HG03378 (cell line): ENCODE measurements around the gene VMAC.

Source experiments
- ATAC-seq: cut with Tn5 transposase; IDR thresholded peaks from one replicate; pipeline ENCODE4 v1.9.1; 2021; ENCODE audit warnings: mild to moderate bottlenecking, moderate library complexity; ENCODE audit not compliant: unreplicated experiment

Gene VMAC

GRCh38 chr19:5903624-5904351, 884 bp upstream of the VMAC start, which contains the start of gene NDUFA11:
Gene NDUFA11, minus strand, starts transcription at chr19:5903790. Its CDS starts 82 bp downstream, at chr19:5903708.
- ATAC-seq: peak; percentile 26

- ATAC-seq: no peak
Measured at GRCh38 chr19:5905114-5905778, 574 bp downstream of the VMAC start.

GRCh38 chr19:5907241-5907640, 2.6 kb downstream of the VMAC start:
- no peak for ATAC-seq

- ATAC-seq: no peak
Measured at GRCh38 chr19:5908773-5909442, 4.2 kb downstream of the VMAC start.

- ATAC-seq: no peak
Measured at GRCh38 chr19:5910638-5910907, 5.9 kb downstream of the VMAC start.

GRCh38 chr19:5911366-5911765, 6.7 kb downstream of the VMAC start:
- no peak for ATAC-seq

GRCh38 chr19:5913739-5914357, 9.2 kb downstream of the VMAC start, which contains the start of gene CAPS:
Gene CAPS, plus strand, starts transcription at chr19:5914254. Its CDS starts 153 bp downstream, at chr19:5914407.
- ATAC-seq: no peak

GRCh38 chr19:5914358-5914774, 9.7 kb downstream of the VMAC start:
- no peak for ATAC-seq

GRCh38 chr19:5914946-5915781, 10.5 kb downstream of the VMAC start:
- no peak for ATAC-seq

GRCh38 chr19:5915782-5916165, 11.1 kb downstream of the VMAC start:
- ATAC-seq: no peak

- ATAC-seq: no peak
Measured at GRCh38 chr19:5916181-5916708, 11.6 kb downstream of the VMAC start.

GRCh38 chr19:5917431-5918107, 12.9 kb downstream of the VMAC start:
- no peak for ATAC-seq

GRCh38 chr19:5918463-5919079, 13.9 kb downstream of the VMAC start:
- ATAC-seq: no peak

GRCh38 chr19:5921516-5922160, 17.0 kb downstream of the VMAC start:
- ATAC-seq: no peak

- ATAC-seq: no peak
Measured at GRCh38 chr19:5922161-5922545, 17.5 kb downstream of the VMAC start.

- ATAC-seq: no peak
Measured at GRCh38 chr19:5923356-5923755, 18.7 kb downstream of the VMAC start.

- ATAC-seq: no peak
Measured at GRCh38 chr19:5925830-5926427, 21.3 kb downstream of the VMAC start.

- ATAC-seq: no peak
Measured at GRCh38 chr19:5926641-5927440, 22.2 kb downstream of the VMAC start.
